Hematopoietic multipotent progenitor cell treated with erythropoietin and hydrocortisone succinate and interleukin-3 and kit ligand, for 17 days (in vitro differentiated cells): ENCODE data around the gene ACTN4.

Source experiments
- DNase-seq: peaks from one replicate; pipeline ENCODE4 v3.0.0-alpha.2; 2015; ENCODE audit warnings: low spot score

ACTN4 gene

GRCh38 chr19:38635483-38636399 lies 11.7 kb upstream of the ACTN4 start:
- DNase-seq = no peak

- no peak for DNase-seq
Measured at GRCh38 chr19:38638461-38638860, 9.0 kb upstream of the ACTN4 start.

GRCh38 chr19:38639679-38640078 lies 7.8 kb upstream of the ACTN4 start:
- no peak for DNase-seq

GRCh38 chr19:38640368-38640767 lies 7.1 kb upstream of the ACTN4 start:
- DNase-seq = no peak

- DNase-seq = no peak
Measured at GRCh38 chr19:38642176-38642575, 5.3 kb upstream of the ACTN4 start.

GRCh38 chr19:38644719-38645118 lies 2.7 kb upstream of the ACTN4 start:
- DNase-seq = no peak

- no peak for DNase-seq
Measured at GRCh38 chr19:38647966-38648768, 718 bp downstream of the ACTN4 start.

- no peak for DNase-seq
Measured at GRCh38 chr19:38648769-38649304, 1.4 kb downstream of the ACTN4 start.

- peak; percentile 33 for DNase-seq
Measured at GRCh38 chr19:38649305-38650171, 2.1 kb downstream of the ACTN4 start.

- no peak for DNase-seq
Measured at GRCh38 chr19:38650172-38650775, 2.8 kb downstream of the ACTN4 start.

GRCh38 chr19:38650911-38651584 lies 3.6 kb downstream of the ACTN4 start:
- no peak for DNase-seq

GRCh38 chr19:38653028-38653571 lies 5.7 kb downstream of the ACTN4 start:
- peak; percentile 4 for DNase-seq

- no peak for DNase-seq
Measured at GRCh38 chr19:38654628-38655055, 7.2 kb downstream of the ACTN4 start.

- no peak for DNase-seq
Measured at GRCh38 chr19:38655148-38655824, 7.8 kb downstream of the ACTN4 start.

GRCh38 chr19:38656171-38656981 lies 8.9 kb downstream of the ACTN4 start:
- DNase-seq = no peak

GRCh38 chr19:38657633-38658222 lies 10.3 kb downstream of the ACTN4 start:
- no peak for DNase-seq

- DNase-seq = peak; percentile 54
Measured at GRCh38 chr19:38658462-38659306, 11.2 kb downstream of the ACTN4 start.

GRCh38 chr19:38660724-38661123 lies 13.3 kb downstream of the ACTN4 start:
- DNase-seq = no peak
